SU-DHL-6 (cell line): ENCODE measurements around the gene P2RX3.

ENCODE experiments used
- H2AFZ ChIP-seq: fragments of 200-600 bp; sonication (generic); 2 replicates; pipeline ENCODE4 v1.6.1; 2014; ENCODE audit warnings: low read depth, mild to moderate bottlenecking, moderate library complexity, mixed read lengths, antibody characterized with exemption, low read length; ENCODE audit not compliant: severe bottlenecking
- H3F3A ChIP-seq: fragments of 200-600 bp; shearing (Covaris generic); 2 replicates; pipeline ENCODE4 v1.6.0; 2016; ENCODE audit warnings: antibody characterized with exemption, mild to moderate bottlenecking; ENCODE audit not compliant: insufficient read depth
- H3K27ac ChIP-seq: fragments of 200-600 bp; sonication (generic); 2 replicates; pipeline ENCODE4 v1.5.1; 2016; ENCODE audit warnings: low read depth, mild to moderate bottlenecking, low read length, moderate library complexity, mixed read lengths
- H3K27me3 ChIP-seq: fragments of 200-600 bp; sonication (generic), shearing (Covaris generic); 2 replicates; pipeline ENCODE4 v1.6.0; 2014; ENCODE audit warnings: mild to moderate bottlenecking, low read length
- H3K36me3 ChIP-seq: fragments of 200-600 bp; sonication (generic); 2 replicates; pipeline ENCODE4 v1.6.1; 2014; ENCODE audit warnings: mild to moderate bottlenecking, low read length, mixed read lengths
- H3K4me2 ChIP-seq: fragments of 300-600, 200-600 bp; shearing (Covaris generic), sonication (generic); 2 replicates; pipeline ENCODE4 v1.6.0; 2014; ENCODE audit warnings: low read length, low read depth, mild to moderate bottlenecking; ENCODE audit not compliant: poor library complexity, severe bottlenecking
- H3K4me3 ChIP-seq: fragments of 200-600 bp; sonication (generic); 2 replicates; pipeline ENCODE4 v1.5.1; 2014; ENCODE audit warnings: antibody characterized with exemption, low read length, mild to moderate bottlenecking, mixed read lengths; ENCODE audit not compliant: insufficient read depth, poor library complexity, severe bottlenecking
- H3K79me2 ChIP-seq: fragments of 200-600 bp; sonication (generic); 2 replicates; pipeline ENCODE4 v1.6.1; 2014; ENCODE audit warnings: mild to moderate bottlenecking, low read length, moderate library complexity; ENCODE audit not compliant: insufficient read depth
- H3K9ac ChIP-seq: fragments of 200-600 bp; sonication (generic); 2 replicates; pipeline ENCODE4 v1.7.0; 2014; ENCODE audit warnings: mild to moderate bottlenecking, low read length
- H3K9me2 ChIP-seq: fragments of 200-600 bp; sonication (generic); replicated peaks from 2 replicates; pipeline ENCODE4 v1.6.1; 2014; ENCODE audit warnings: low read length; ENCODE audit not compliant: insufficient read depth
- H3K9me3 ChIP-seq: fragments of 200-600 bp; sonication (generic); 2 replicates; pipeline ENCODE4 v1.6.1; 2014; ENCODE audit warnings: low read length, mixed read lengths; ENCODE audit not compliant: insufficient read depth
- H4K20me1 ChIP-seq: fragments of 200-600 bp; sonication (generic); 2 replicates; pipeline ENCODE4 v1.6.1; 2014; ENCODE audit warnings: low read depth, mild to moderate bottlenecking, antibody characterized with exemption, low read length, moderate library complexity, mixed read lengths
- CTCF ChIP-seq: fragments of 200-600 bp; sonication (generic); IDR thresholded peaks from one replicate; pipeline ENCODE4 v1.5.1; 2017; ENCODE audit warnings: antibody characterized with exemption, mild to moderate bottlenecking, low read length, moderate library complexity; ENCODE audit not compliant: insufficient read depth, poor library complexity, severe bottlenecking
- EZH2phosphoT487 ChIP-seq: fragments of 200-600 bp; sonication (generic), shearing (Covaris generic); conservative IDR thresholded peaks from 2 replicates; pipeline ENCODE4 v1.6.1; 2018; ENCODE audit warnings: mild to moderate bottlenecking, antibody characterized with exemption, low read length, moderate library complexity, mixed read lengths

P2RX3 gene

DNA sequence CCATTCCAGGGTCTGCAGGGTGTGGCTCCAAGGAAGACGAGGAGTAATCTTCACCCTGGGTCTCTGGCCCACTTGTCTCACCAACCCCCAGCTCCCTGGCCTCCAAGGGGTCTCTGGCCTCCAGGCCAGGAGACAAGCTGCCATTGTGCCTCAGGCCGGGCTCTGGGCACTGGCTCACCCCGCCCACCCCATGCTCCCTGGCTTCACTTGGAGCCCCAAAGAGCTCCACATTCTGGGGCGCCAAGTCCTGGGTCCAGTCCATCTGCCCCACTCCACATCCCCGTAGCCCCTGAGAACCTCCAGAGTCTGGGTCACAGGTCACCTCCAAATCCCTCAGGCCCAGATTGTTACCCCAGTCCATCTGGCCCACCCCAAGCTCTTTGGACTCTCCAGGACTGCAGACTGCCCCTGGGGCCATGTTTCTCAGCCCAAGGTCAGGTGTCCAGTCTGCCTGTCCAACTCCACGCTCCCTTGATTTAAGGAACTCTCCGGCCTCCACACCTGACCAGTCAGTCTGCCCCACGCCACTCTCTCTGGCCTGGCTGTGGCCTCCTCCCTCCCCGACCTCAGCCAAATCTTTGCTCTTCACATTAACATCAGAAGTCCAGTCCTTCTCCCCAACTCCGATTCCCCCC lies 29.6 kb upstream of the P2RX3 start:
- H3K27me3 ChIP-seq: no peaks in the 10 kb centered on the region
- H3K4me3 ChIP-seq: no peak overlapping the region
- no peaks in the 10 kb centered on the region for H3K9me3 ChIP-seq
- no peaks in the 10 kb centered on the region for H3K9me2 ChIP-seq
- no peak overlapping the region for H3K9ac ChIP-seq
- no peaks in the 10 kb centered on the region for H4K20me1 ChIP-seq
- no peaks in the 10 kb centered on the region for H3K36me3 ChIP-seq
- no peak overlapping the region for H3K4me2 ChIP-seq
- no peak for TF ChIP-seq EZH2phosphoT487
- TF ChIP-seq CTCF: no peak
- no peaks in the 10 kb centered on the region for H3F3A ChIP-seq
- no peak overlapping the region for H2AFZ ChIP-seq
- H3K27ac ChIP-seq: no peak overlapping the region
- H3K79me2 ChIP-seq: no peaks in the 10 kb centered on the region

- Histone ChIP-seq H3K9me3 (no peaks in the 10 kb centered on the region), H3K36me3 (no peaks in the 10 kb centered on the region), H3K27ac (no peak overlapping the region), H3K9me2 (no peaks in the 10 kb centered on the region), H2AFZ (no peak overlapping the region), H3K9ac (no peak overlapping the region), H3F3A (no peaks in the 10 kb centered on the region), H4K20me1 (no peaks in the 10 kb centered on the region), H3K4me3 (no peak overlapping the region), H3K27me3 (no peaks in the 10 kb centered on the region), H3K79me2 (no peaks in the 10 kb centered on the region), H3K4me2 (no peak overlapping the region)
- no peak for TF ChIP-seq CTCF
- no peak for TF ChIP-seq EZH2phosphoT487
Observed at GRCh38 chr11:57309106-57310059, 28.8 kb upstream of the P2RX3 start.

DNA sequence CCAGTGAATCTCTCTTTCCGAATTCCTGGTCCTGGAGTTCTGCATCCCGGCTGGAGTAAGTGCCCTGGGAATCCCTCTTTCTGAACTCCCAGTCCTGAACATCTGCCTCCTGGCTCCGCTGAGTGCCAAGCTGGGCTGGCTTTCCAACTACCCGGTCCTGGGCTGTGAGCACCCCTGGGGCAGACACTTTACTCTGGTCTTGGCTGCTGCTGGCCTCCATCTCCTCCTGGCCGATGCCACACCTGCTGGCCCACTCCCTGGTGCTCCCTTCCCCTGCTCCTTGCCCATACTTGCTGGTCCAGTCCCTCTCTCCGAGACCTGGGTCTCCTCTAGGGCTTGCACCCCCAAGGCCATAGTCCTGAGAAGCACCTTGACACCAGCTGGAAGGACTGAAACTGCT lies 28.1 kb upstream of the P2RX3 start:
- Histone ChIP-seq H3K36me3 (no peaks in the 10 kb centered on the region), H3K9me3 (no peaks in the 10 kb centered on the region), H4K20me1 (no peaks in the 10 kb centered on the region), H3K9ac (no peak overlapping the region), H3F3A (no peaks in the 10 kb centered on the region), H3K27me3 (no peaks in the 10 kb centered on the region), H3K79me2 (no peaks in the 10 kb centered on the region), H3K9me2 (no peaks in the 10 kb centered on the region), H3K4me3 (no peak overlapping the region), H3K4me2 (no peak overlapping the region), H3K27ac (no peak overlapping the region), H2AFZ (no peak overlapping the region)
- TF ChIP-seq EZH2phosphoT487 (no peak), CTCF (no peak)
